IMR-90 (cell line): ENCODE results near the gene RUSF1. TPM values are rescaled to one million over a fixed set of nuclear protein-coding genes. Genes with fewer than 3 reads are reported as not detected.

ENCODE experiments used
- ATAC-seq: fragments of 200-7000 bp; cut with Tn5 transposase; 2 replicates; pipeline ENCODE4 v1.9.1; 2020; ENCODE audit warnings: low read depth, mild to moderate bottlenecking, moderate library complexity
- BruUV-seq: library from RNA; stranded (reverse); fragments of 400-500 nt; replicated peaks from 2 replicates; lab custom pipeline; 2021; lab: Mats Ljungman, UMichigan
- CTCF ChIA-PET: fragments of 300-600 bp; formaldehyde crosslinking; extraction: SDS; loops from one replicate; lab custom pipeline; 2021; ENCODE audit warnings: antibody characterized with exemption; lab: Yijun Ruan, JAX
- POLR2A ChIA-PET: fragments of 300-600 bp; sonication (Branson Sonifier 250); formaldehyde crosslinking; loops from one replicate; lab custom pipeline; 2022; ENCODE audit warnings: antibody characterized with exemption; ENCODE audit not compliant: unreplicated experiment; lab: Charles Lee
- DNase-seq: peaks from one replicate; pipeline ENCODE4 v3.0.0; 2013
- H2AFZ ChIP-seq: replicated peaks from 2 replicates; pipeline ENCODE3; 2013; ENCODE audit warnings: low read length, mild to moderate bottlenecking; ENCODE audit not compliant: poor library complexity
- H2AK5ac ChIP-seq: 2 replicates; pipeline ENCODE4 v1.6.1; 2013; ENCODE audit warnings: low read depth, low read length, inconsistent platforms
- H2AK9ac ChIP-seq: replicated peaks from 2 replicates; pipeline ENCODE3; 2013; ENCODE audit warnings: mild to moderate bottlenecking, low read depth, low read length, moderate library complexity; ENCODE audit not compliant: poor library complexity
- H2BK120ac ChIP-seq: 2 replicates; pipeline ENCODE4 v1.6.1; 2013; ENCODE audit warnings: low read depth, low read length, inconsistent platforms
- H2BK15ac ChIP-seq: 3 replicates; pipeline ENCODE4 v1.6.1; 2013; ENCODE audit warnings: low read depth, low read length, inconsistent platforms
- H2BK20ac ChIP-seq: 2 replicates; pipeline ENCODE4 v1.6.1; 2013; ENCODE audit warnings: low read depth, mild to moderate bottlenecking, inconsistent platforms, low read length, moderate library complexity
- H2BK5ac ChIP-seq: 2 replicates; pipeline ENCODE4 v1.6.1; 2013; ENCODE audit warnings: mild to moderate bottlenecking, low read depth, low read length, inconsistent platforms; ENCODE audit not compliant: poor library complexity, severe bottlenecking
- H3K14ac ChIP-seq: replicated peaks from 2 replicates; pipeline ENCODE4 v1.6.1; 2013; ENCODE audit warnings: low read depth, low read length, inconsistent platforms
- H3K18ac ChIP-seq: 2 replicates; pipeline ENCODE4 v1.6.1; 2013; ENCODE audit warnings: low read depth, low read length, control low read depth
- H3K23ac ChIP-seq: 2 replicates; pipeline ENCODE4 v1.6.1; 2013; ENCODE audit warnings: low read depth, low read length, inconsistent platforms
- H3K27ac ChIP-seq: 2 replicates; pipeline ENCODE4 v1.5.1; 2013; ENCODE audit warnings: mild to moderate bottlenecking, control low read depth, low read length; ENCODE audit not compliant: insufficient read depth
- H3K27me3 ChIP-seq: 2 replicates; pipeline ENCODE4 v1.6.1; 2013; ENCODE audit warnings: low read length; ENCODE audit not compliant: control insufficient read depth, insufficient read depth
- H3K36me3 ChIP-seq: 2 replicates; pipeline ENCODE4 v1.6.1; 2013; ENCODE audit warnings: low read length, mixed read lengths; ENCODE audit not compliant: control insufficient read depth, insufficient read depth
- H3K4ac ChIP-seq: 2 replicates; pipeline ENCODE4 v1.6.1; 2013; ENCODE audit warnings: low read depth, low read length, inconsistent platforms
- H3K4me1 ChIP-seq: 2 replicates; pipeline ENCODE4 v1.6.1; 2013; ENCODE audit warnings: low read length, mixed read lengths; ENCODE audit not compliant: control insufficient read depth, insufficient read depth
- H3K4me2 ChIP-seq: 2 replicates; pipeline ENCODE4 v1.6.1; 2013; ENCODE audit warnings: low read depth, mild to moderate bottlenecking, control low read depth, low read length, moderate library complexity
- H3K4me3 ChIP-seq: 2 replicates; pipeline ENCODE4 v1.5.1; 2013; ENCODE audit warnings: low read depth, mild to moderate bottlenecking, control low read depth, low read length, moderate library complexity; ENCODE audit not compliant: insufficient read depth
- H3K56ac ChIP-seq: 2 replicates; pipeline ENCODE4 v1.6.1; 2013; ENCODE audit warnings: low read length, inconsistent platforms; ENCODE audit not compliant: insufficient read depth; ENCODE audit errors: extremely low read depth
- H3K79me1 ChIP-seq, 2 experiments: 2 replicates each; pipeline ENCODE4 v1.6.1; 2013; ENCODE audit warnings: low read length in 2 of 2, inconsistent platforms in 1 of 2, low read depth in 1 of 2
- H3K9ac ChIP-seq: 2 replicates; pipeline ENCODE4 v1.6.1; 2013; ENCODE audit warnings: low read depth, low read length, control low read depth
- H3K9me1 ChIP-seq: 2 replicates; pipeline ENCODE4 v1.6.1; 2013; ENCODE audit warnings: low read length, inconsistent platforms; ENCODE audit not compliant: insufficient read depth
- H3K9me3 ChIP-seq: 2 replicates; pipeline ENCODE4 v1.6.1; 2013; ENCODE audit warnings: low read length; ENCODE audit not compliant: control insufficient read depth, insufficient read depth
- H4K20me1 ChIP-seq: 2 replicates; pipeline ENCODE4 v1.6.1; 2013; ENCODE audit warnings: low read length, inconsistent platforms; ENCODE audit not compliant: insufficient read depth
- H4K5ac ChIP-seq: 2 replicates; pipeline ENCODE4 v1.6.1; 2013; ENCODE audit warnings: mild to moderate bottlenecking, low read depth, low read length, control low read depth
- H4K8ac ChIP-seq, 2 experiments: 2 replicates each; pipeline ENCODE4 v1.6.1; 2013; ENCODE audit warnings: low read depth in 2 of 2, low read length in 2 of 2, control low read depth in 1 of 2, inconsistent platforms in 1 of 2
- H4K91ac ChIP-seq: 2 replicates; pipeline ENCODE4 v1.6.1; 2013; ENCODE audit warnings: low read depth, low read length, inconsistent platforms; ENCODE audit not compliant: insufficient read depth
- BHLHE40 ChIP-seq: fragments of 150-350 bp; IDR thresholded peaks from 2 replicates; pipeline ENCODE4 v1.6.1; 2016; ENCODE audit warnings: mild to moderate bottlenecking, low read depth, low read length
- CEBPB ChIP-seq: IDR thresholded peaks from 2 replicates; pipeline ENCODE4 v1.6.1; 2012; ENCODE audit warnings: low read depth, low read length, improper control_type of control experiment
- CHD1 ChIP-seq: IDR thresholded peaks from 2 replicates; pipeline ENCODE4 v1.6.1; 2012; ENCODE audit warnings: low read depth, low read length, improper control_type of control experiment
- CTCF ChIP-seq: conservative IDR thresholded peaks from 2 replicates; pipeline ENCODE4 v1.5.1; 2012; ENCODE audit warnings: mild to moderate bottlenecking, low read depth, low read length, improper control_type of control experiment
- ELK1 ChIP-seq: fragments of 150-350 bp; IDR thresholded peaks from 2 replicates; pipeline ENCODE4 v1.6.1; 2016; ENCODE audit warnings: low read depth, mild to moderate bottlenecking, low read length, moderate library complexity, borderline replicate concordance
- FOS ChIP-seq: fragments of 150-350 bp; IDR thresholded peaks from 2 replicates; pipeline ENCODE4 v1.6.1; 2016; ENCODE audit warnings: low read depth, low read length
- MAFK ChIP-seq: IDR thresholded peaks from 2 replicates; pipeline ENCODE4 v1.6.1; 2012; ENCODE audit warnings: low read depth, low read length, improper control_type of control experiment
- MAZ ChIP-seq: IDR thresholded peaks from 2 replicates; pipeline ENCODE4 v1.6.1; 2012; ENCODE audit warnings: low read depth, mild to moderate bottlenecking, low read length, improper control_type of control experiment, moderate library complexity, borderline replicate concordance
- MXI1 ChIP-seq: IDR thresholded peaks from 2 replicates; pipeline ENCODE4 v1.6.1; 2012; ENCODE audit warnings: low read depth, mild to moderate bottlenecking, low read length, moderate library complexity, borderline replicate concordance
- NFE2L2 ChIP-seq: fragments of 150-350 bp; IDR thresholded peaks from 2 replicates; pipeline ENCODE4 v1.6.1; 2016; ENCODE audit warnings: low read depth, mild to moderate bottlenecking, low read length
- POLR2A ChIP-seq: IDR thresholded peaks from 2 replicates; pipeline ENCODE4 v1.6.1; 2012; ENCODE audit warnings: mild to moderate bottlenecking, low read depth, low read length
- RCOR1 ChIP-seq: IDR thresholded peaks from 2 replicates; pipeline ENCODE4 v1.6.1; 2012; ENCODE audit warnings: mild to moderate bottlenecking, low read length, improper control_type of control experiment; ENCODE audit not compliant: insufficient replicate concordance
- RFX5 ChIP-seq: IDR thresholded peaks from 2 replicates; pipeline ENCODE4 v1.8.0; 2012; ENCODE audit warnings: low read depth, mild to moderate bottlenecking, low read length, moderate library complexity
- SMC3 ChIP-seq: fragments of 150-350 bp; IDR thresholded peaks from 2 replicates; pipeline ENCODE4 v1.6.1; 2016; ENCODE audit warnings: low read depth, mild to moderate bottlenecking, antibody characterized with exemption, low read length, moderate library complexity
- USF2 ChIP-seq: fragments of 150-350 bp; IDR thresholded peaks from 2 replicates; pipeline ENCODE4 v1.6.1; 2017; ENCODE audit warnings: mild to moderate bottlenecking, antibody characterized with exemption, low read length, low read depth
- WGBS, 2 experiments: methylation state at CpG; one replicate each; pipeline versions ENCODE4 v1.1.5 to v1.1.7; 2013; ENCODE audit warnings: missing lambda C conversion rate in 2 of 2; ENCODE audit not compliant: insufficient read length in 1 of 2; ENCODE audit errors: extremely low coverage in 2 of 2; 5-methylcytosine and 5-hydroxymethylcytosine counted together
- dilution Hi-C: fragments of 300-500 bp; cut with HindIII; formaldehyde crosslinking; loops from one replicate; pipeline ENCODE4 v1.14.3; 2018; ENCODE audit warnings: low sequenced_read_pairs; ENCODE audit not compliant: unreplicated experiment
- in situ Hi-C: fragments of 300-500 bp; cut with MboI; formaldehyde crosslinking; loops from 3 replicates; pipeline ENCODE4 v1.14.3; 2019; ENCODE audit warnings: low sequenced_read_pairs, inconsistent platforms, mixed read lengths
- intact Hi-C: fragments of 100-400 bp; cut with micrococcal nuclease; formaldehyde crosslinking; loops from 2 replicates; pipeline ENCODE4 v1.10.0; 2022
- polyA plus RNA-seq, 3 experiments: library from polyadenylated mRNA; depleted of rRNA; stranded (reverse); fragments of >200 nt; gene quantifications; 2 replicates each; pipeline ENCODE4 v1.2.3, GENCODE V29; 2012; ENCODE audit warnings: low replicate concordance in 1 of 3
- total RNA-seq: library from RNA; depleted of rRNA; stranded (reverse); fragments of >200 nt; gene quantifications from 2 replicates; pipeline ENCODE4 v1.2.3, GENCODE V29; 2012

RUSF1 gene
- total and polyA plus RNA-seq, 2 of the 4 experiments (the other 2 are of a cell fraction) = 22.9 to 65.0 TPM

- WGBS, 2 experiments = 0% methylated on average over 3 of the region's 12 CpGs; no CpG with 5 or more reads in 1 of the 2 experiments
- Histone ChIP-seq H3K4me2 (peak overlapping the region; percentile 99), H4K5ac (peak overlapping the region; percentile 83), H3K18ac (peak overlapping the region; percentile 55; the same call in 1 of the 2 replicates), H3K27ac (peak overlapping the region; percentile 99), H4K8ac (peak overlapping the region; percentile 91 to 94; a peak in 3 of 4 replicates), H3K56ac (peak overlapping the region; percentile 90; the same call in 1 of the 2 replicates), H3K4me1 (peaks cover 5% of the 10 kb centered on the region), H3K23ac (peak overlapping the region; percentile 91), H4K20me1 (no peaks in the 10 kb centered on the region), H3K79me1 (peaks cover 16 to 58% of the 10 kb centered on the region in 2 experiments), H4K91ac (peak overlapping the region; percentile 94), H2AK5ac (peak overlapping the region; percentile 100), H3K27me3 (no peaks in the 10 kb centered on the region), H3K4me3 (peak overlapping the region; percentile 94), H3K9ac (peak overlapping the region; percentile 97), H3K36me3 (peaks cover 14% of the 10 kb centered on the region), H3K9me1 (peaks cover 5% of the 10 kb centered on the region; the same call in 1 of the 2 replicates), H2BK15ac (no peak overlapping the region), H3K14ac (peak overlapping the region; percentile 95), H2AK9ac (peak overlapping the region; percentile 99), H2BK5ac (peak overlapping the region; percentile 86), H3K4ac (peak overlapping the region; percentile 98), H2BK20ac (no peak overlapping the region), H2BK120ac (peak overlapping the region; percentile 55), H2AFZ (peak overlapping the region; percentile 95), H3K9me3 (no peaks in the 10 kb centered on the region)
- DNase-seq (no peak), ATAC-seq (no peak)
- dilution Hi-C loops (no loop called here), intact Hi-C loops (loop anchor here (10.0 kb wide), 1 partner anchor 63 kb away; the partner anchor contains the start of gene ZNF843), in situ Hi-C loops (loop anchor here (5.0 to 25.0 kb wide), 3 partner anchors 63 to 370 kb away; partner anchors contain the start of gene ZNF843)
- TF ChIP-seq USF2 (no peak), POLR2A (no peak), MAZ (no peak), CTCF (no peak), BHLHE40 (no peak), MXI1 (no peak), FOS (no peak), RCOR1 (no peak), MAFK (no peak), NFE2L2 (no peak), SMC3 (no peak), CHD1 (no peak), ELK1 (no peak), CEBPB (no peak), RFX5 (no peak)
- CTCF ChIA-PET = no interaction called here
- POLR2A ChIA-PET = interaction anchor here (0.6 to 1.6 kb wide), 3 partner anchors 9 to 227 kb away, joined by 5 read pairs; no protein-coding TSS in a partner anchor
- no TSS peak for BruUV-seq
Measured at GRCh38 chr16:31507617-31507928, 618 bp downstream of the RUSF1 start.
